Muscle of leg (tissue), 11 donors: ENCODE results near the gene TMEM44. TPM values are rescaled to one million over a fixed set of nuclear protein-coding genes. Genes with fewer than 3 reads are reported as not detected.

ENCODE experiments used
- DNase-seq: peaks from one replicate; pipeline ENCODE4 v3.0.0; 2013
- H3K27ac ChIP-seq: one replicate; pipeline ENCODE4 v1.5.1; 2013; ENCODE audit warnings: mild to moderate bottlenecking, low read length, control low read depth
- H3K27me3 ChIP-seq: one replicate; pipeline ENCODE4 v1.6.1; 2013; ENCODE audit warnings: low read length; ENCODE audit not compliant: control insufficient read depth, insufficient read depth
- H3K36me3 ChIP-seq: one replicate; pipeline ENCODE4 v1.6.1; 2013; ENCODE audit warnings: low read length; ENCODE audit not compliant: control insufficient read depth, insufficient read depth
- H3K4me1 ChIP-seq: one replicate; pipeline ENCODE4 v1.6.1; 2013; ENCODE audit warnings: low read length; ENCODE audit not compliant: control insufficient read depth, insufficient read depth
- H3K4me3 ChIP-seq: one replicate; pipeline ENCODE4 v1.5.1; 2013; ENCODE audit warnings: low read length, control low read depth
- H3K9me3 ChIP-seq: replicated peaks from 2 replicates; pipeline ENCODE4 v1.6.1; 2013; ENCODE audit warnings: low read depth, low read length; ENCODE audit not compliant: control insufficient read depth
- WGBS: methylation state at CpG from one replicate; pipeline ENCODE4 v1.1.5; 2013; ENCODE audit warnings: missing lambda C conversion rate; ENCODE audit not compliant: insufficient coverage; 5-methylcytosine and 5-hydroxymethylcytosine counted together
- polyA plus RNA-seq, 8 donors: library from polyadenylated mRNA; unstranded; fragments of 120-200 nt; gene quantifications; one replicate each; pipeline versions ENCODE4 v1.2.1 to v1.2.3, GENCODE V29; 2013; ENCODE audit warnings: inconsistent platforms in 1 of 8, low replicate concordance in 1 of 8; ENCODE audit not compliant: insufficient read length in 8 of 8, insufficient read depth in 1 of 8
- total RNA-seq: library from RNA; stranded (reverse); fragments of 120-200 nt; gene quantifications from one replicate; pipeline ENCODE4 v1.2.4, GENCODE V29; 2013

Gene TMEM44
- total and polyA plus RNA-seq, 9 donors, result 10.0 to 26.2 (median 20.4) TPM

- Histone ChIP-seq H3K4me1 (peaks cover 16% of the 10 kb centered on the region), H3K27me3 (no peaks in the 10 kb centered on the region), H3K27ac (peak overlapping the region; percentile 48), H3K9me3 (no peaks in the 10 kb centered on the region), H3K4me3 (no peak overlapping the region), H3K36me3 (peaks cover 17% of the 10 kb centered on the region)
- WGBS, result 49% methylated on average over 10 of the region's 10 CpGs
- DNase-seq, result peak; percentile 36
These were observed 30.5 kb downstream of the TMEM44 start for GRCh38 chr3:194602669-194603171.

DNA sequence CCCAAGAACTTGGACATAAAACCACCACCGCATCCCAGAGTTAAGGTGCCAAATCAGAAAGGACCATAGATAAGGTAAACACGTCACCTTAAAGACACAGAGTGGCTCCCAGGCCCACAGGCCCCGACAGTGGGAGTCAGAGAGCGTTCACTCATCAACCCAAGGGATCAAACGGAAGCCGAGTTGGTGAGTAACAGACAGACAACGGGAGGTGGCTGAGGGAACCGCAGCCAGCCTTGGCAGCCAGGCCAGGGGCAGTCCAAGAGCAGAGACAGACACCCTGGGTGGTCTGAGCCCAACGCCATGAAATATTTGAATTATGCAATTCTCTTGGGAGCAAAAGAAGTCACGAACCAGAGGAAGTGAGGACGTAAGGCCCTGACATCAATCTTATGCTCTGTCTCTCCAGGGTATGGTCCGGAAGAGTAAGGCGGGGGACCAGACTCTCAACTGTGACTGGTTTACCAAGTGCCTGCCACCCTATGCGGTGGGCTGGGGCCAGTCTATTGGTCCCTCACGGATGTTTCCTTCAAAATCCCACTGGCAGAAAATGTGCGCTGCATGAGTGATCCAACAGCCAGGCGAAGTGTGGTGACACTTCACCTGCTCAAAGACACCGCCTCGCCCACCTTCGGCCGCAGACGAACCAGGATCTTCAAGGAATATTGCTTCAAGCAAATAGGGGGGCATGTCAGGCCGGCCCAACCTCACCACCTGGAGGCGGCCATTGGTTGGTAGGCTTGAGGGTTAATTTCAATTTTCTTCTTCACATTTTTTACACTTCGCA lies 34.3 kb downstream of the TMEM44 start:
- no peak for DNase-seq
- Histone ChIP-seq H3K4me1 (peaks cover 8% of the 10 kb centered on the region), H3K27me3 (no peaks in the 10 kb centered on the region), H3K36me3 (peaks cover 26% of the 10 kb centered on the region), H3K4me3 (no peak overlapping the region), H3K9me3 (no peaks in the 10 kb centered on the region), H3K27ac (no peak overlapping the region)
- 76% methylated on average over 19 of the region's 25 CpGs for WGBS

DNA sequence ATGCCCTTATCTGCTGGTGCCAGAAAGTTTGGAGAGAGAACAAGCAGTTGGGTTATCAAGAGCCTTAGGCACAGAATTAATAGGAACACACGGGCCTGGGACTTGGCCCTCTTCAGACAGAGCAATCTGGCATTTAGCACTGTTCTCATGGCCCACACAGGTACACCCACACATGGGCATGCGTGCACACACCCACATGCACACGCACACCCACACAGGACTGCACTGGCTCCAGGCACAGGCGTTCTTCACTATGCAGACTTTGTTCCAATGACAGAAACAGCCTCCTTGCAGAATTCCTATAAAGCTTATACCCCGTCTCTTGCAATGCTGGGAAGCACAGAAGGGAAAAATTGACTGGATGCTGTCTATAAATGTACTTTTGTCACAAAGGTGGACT lies 36.3 kb downstream of the TMEM44 start:
- 84% methylated on average over 2 of the region's 5 CpGs for WGBS
- DNase-seq, result no peak
- Histone ChIP-seq H3K27me3 (no peaks in the 10 kb centered on the region), H3K36me3 (peaks cover 26% of the 10 kb centered on the region), H3K4me3 (no peak overlapping the region), H3K4me1 (no peaks in the 10 kb centered on the region), H3K27ac (no peak overlapping the region), H3K9me3 (no peaks in the 10 kb centered on the region)

DNA sequence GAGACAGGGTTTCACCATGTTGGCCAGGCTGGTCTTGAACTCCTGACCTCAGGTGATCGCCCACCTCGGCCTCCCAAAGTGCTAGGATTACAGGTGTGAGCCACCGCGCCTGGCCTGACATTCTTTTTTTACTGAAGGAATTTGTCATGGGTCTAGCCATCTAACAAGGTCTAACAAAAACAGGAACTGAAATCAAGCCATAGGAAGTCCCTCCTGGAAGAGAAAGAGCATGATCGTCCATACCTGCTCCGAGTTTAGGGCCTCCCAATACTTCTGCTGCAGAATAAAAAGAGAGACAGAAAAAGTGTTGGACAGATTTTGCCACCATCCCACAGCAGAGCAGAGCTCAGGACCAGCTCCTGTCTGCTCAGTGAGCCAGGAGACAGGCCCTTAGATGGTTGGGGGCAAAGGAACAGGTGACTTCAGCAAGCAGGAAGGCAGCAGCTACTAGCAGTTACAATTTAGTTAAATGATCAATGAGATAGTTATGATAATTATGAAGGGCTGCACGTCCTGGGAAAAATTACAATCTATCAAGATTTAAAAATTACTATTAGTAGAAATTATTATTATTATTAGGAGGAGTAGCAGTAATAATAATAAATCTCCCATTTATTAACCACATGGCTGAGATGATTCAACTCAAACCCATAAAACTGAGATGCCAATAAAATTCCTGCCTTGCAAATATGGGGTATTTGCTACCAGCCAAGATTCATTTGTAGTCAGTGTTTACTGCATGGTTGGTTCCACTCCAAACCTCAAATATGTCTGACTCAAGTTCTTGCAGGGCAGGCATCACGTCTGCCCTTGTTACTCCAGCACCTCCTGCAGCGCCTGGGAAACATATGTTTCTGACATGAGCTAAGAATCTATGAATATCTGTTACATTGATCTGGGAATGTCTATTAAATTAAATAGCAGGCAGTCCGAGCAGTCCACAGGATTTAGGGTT lies 40.1 kb downstream of the TMEM44 start:
- Histone ChIP-seq H3K4me3 (no peak overlapping the region), H3K9me3 (no peaks in the 10 kb centered on the region), H3K27me3 (no peaks in the 10 kb centered on the region), H3K27ac (no peak overlapping the region), H3K36me3 (peaks cover 38% of the 10 kb centered on the region), H3K4me1 (peaks cover 5% of the 10 kb centered on the region)
- 93% methylated on average over 3 of the region's 10 CpGs for WGBS
- DNase-seq, result peak; percentile 51

DNA sequence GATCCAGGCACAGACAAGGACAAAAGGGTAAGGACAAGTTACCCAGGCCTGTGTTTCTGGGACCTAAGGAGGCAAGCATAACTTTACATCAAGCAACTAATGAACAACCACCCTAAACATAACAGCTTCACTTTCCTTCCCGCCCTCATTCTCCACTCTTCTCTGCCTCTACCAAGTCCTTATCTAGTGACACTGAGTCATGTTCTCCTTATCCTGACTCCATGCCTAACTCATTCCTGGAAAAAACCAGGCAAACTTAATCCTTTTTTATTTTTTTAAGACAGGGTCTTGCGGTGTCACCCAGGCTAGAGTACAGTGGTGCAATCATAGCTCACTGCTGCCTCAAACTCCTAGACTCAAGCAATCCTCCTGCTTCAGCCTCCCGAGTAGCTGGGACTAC lies 44.5 kb downstream of the TMEM44 start:
- WGBS, result 95% methylated on average over 2 of the region's 3 CpGs
- no peaks in the 10 kb centered on the region for H3K27me3 ChIP-seq
- H3K36me3 ChIP-seq, result peaks cover 38% of the 10 kb centered on the region
- H3K4me1 ChIP-seq, result peaks cover 5% of the 10 kb centered on the region
- H3K27ac ChIP-seq, result no peak overlapping the region
- H3K4me3 ChIP-seq, result no peak overlapping the region
- no peak for DNase-seq
- no peaks in the 10 kb centered on the region for H3K9me3 ChIP-seq

DNA sequence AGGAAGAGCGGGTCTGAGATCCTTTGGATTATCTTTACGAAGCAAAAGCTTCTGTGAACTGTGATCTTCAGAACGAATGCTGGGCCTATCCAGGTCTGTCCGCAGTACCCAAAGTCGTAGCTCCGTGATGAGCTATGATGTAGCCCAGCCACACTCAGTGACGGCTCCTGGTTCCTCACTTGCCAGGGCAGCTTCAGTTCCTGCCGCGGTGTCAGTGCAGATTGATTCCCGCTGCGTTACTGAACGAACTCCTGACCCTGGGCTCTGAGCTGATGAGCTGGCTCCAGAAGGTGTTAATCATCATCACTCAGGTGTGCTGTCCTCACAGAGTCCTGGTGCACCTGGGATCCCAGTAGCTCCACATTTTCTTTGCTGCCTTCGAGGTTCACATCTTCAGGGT lies 45.0 kb downstream of the TMEM44 start:
- H3K27me3 ChIP-seq, result no peaks in the 10 kb centered on the region
- H3K4me1 ChIP-seq, result peaks cover 5% of the 10 kb centered on the region
- H3K36me3 ChIP-seq, result peaks cover 38% of the 10 kb centered on the region
- WGBS, result 86% methylated on average over 12 of the region's 13 CpGs
- no peak overlapping the region for H3K27ac ChIP-seq
- H3K4me3 ChIP-seq, result no peak overlapping the region
- no peak for DNase-seq
- H3K9me3 ChIP-seq, result no peaks in the 10 kb centered on the region

DNA sequence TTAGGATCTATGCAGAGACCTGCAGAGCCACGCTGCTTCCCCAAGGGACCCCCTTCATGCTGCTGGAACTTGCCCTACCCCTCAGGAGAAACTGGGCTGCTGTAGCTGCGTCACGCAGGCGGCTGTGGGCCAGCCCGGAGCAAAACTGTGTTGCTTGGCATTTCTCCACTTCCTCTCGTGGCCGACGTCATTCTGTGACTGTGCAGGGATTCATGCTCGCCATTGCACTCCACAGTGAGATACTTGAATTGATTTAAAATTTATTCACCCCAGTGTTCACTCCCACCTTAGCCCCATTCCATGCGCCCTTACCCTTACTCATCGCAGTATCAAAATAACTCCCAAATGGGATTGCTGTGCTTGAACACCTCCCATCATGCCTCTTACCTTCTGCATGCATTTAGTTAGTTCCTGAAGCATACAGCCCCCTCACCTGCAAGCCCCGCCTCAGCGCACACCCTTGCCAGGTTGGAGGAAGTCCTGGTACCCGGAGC lies 45.7 kb downstream of the TMEM44 start:
- Histone ChIP-seq H3K27ac (no peak overlapping the region), H3K4me1 (peaks cover 5% of the 10 kb centered on the region), H3K36me3 (peaks cover 37% of the 10 kb centered on the region), H3K27me3 (no peaks in the 10 kb centered on the region), H3K9me3 (no peaks in the 10 kb centered on the region), H3K4me3 (no peak overlapping the region)
- 75% methylated on average over 13 of the region's 14 CpGs for WGBS
- peak; percentile 37 for DNase-seq

DNA sequence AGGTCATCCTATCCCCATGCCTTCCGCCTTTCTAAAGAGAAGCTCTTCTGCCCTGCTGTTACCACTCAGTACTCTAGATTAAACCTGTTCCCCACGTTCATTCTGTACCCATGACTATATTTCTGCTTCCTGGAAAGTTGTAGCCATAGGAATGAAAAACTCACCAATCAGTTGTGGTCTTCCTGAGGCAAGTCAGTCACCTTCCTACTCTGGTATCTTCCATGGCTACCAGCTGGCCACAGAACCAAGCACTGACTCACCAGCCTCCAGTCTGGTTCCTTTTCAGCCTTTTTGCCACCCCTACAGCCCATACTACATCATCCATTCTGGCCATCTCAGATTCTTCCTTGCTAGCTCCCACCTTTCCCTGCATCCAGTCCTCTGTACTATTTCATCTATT lies 46.4 kb downstream of the TMEM44 start:
- no peaks in the 10 kb centered on the region for H3K27me3 ChIP-seq
- H3K4me1 ChIP-seq, result peaks cover 5% of the 10 kb centered on the region
- peaks cover 37% of the 10 kb centered on the region for H3K36me3 ChIP-seq
- no peaks in the 10 kb centered on the region for H3K9me3 ChIP-seq
- WGBS, result 78% methylated on average over 2 of the region's 2 CpGs
- no peak overlapping the region for H3K4me3 ChIP-seq
- H3K27ac ChIP-seq, result no peak overlapping the region
- no peak for DNase-seq

- no peak overlapping the region for H3K4me3 ChIP-seq
- H3K9me3 ChIP-seq, result no peaks in the 10 kb centered on the region
- peaks cover 5% of the 10 kb centered on the region for H3K4me1 ChIP-seq
- H3K27ac ChIP-seq, result no peak overlapping the region
- whole genome bisulfite sequencing, result 94% methylated on average over 4 of the region's 5 CpGs
- no peak for DNase-seq
- no peaks in the 10 kb centered on the region for H3K27me3 ChIP-seq
- peaks cover 37% of the 10 kb centered on the region for H3K36me3 ChIP-seq
These were observed 47.3 kb downstream of the TMEM44 start for GRCh38 chr3:194585880-194586281.

DNA sequence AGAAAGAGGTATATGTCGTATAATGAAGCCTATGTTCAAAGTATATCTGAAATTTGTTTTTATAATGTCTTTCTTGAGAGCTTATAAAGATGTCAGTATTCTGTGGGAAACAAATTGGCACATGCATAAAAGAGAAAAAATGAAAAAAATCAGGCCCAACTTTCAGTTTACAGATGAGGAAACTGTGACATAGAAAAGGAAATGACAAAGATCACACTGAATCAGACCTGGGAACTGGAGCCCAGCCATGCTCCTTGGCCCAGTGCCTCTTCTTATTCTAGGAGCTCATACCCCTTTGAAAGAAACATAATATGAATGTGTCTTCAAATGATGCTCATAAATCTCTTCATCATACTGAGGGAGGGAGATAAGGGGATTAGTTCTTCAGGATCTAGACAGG lies 48.4 kb downstream of the TMEM44 start:
- no peaks in the 10 kb centered on the region for H3K4me1 ChIP-seq
- DNase-seq, result no peak
- no peaks in the 10 kb centered on the region for H3K9me3 ChIP-seq
- no peak overlapping the region for H3K4me3 ChIP-seq
- H3K27me3 ChIP-seq, result no peaks in the 10 kb centered on the region
- peaks cover 33% of the 10 kb centered on the region for H3K36me3 ChIP-seq
- WGBS, result no CpG with 5 or more reads among the region's 1 CpG
- no peak overlapping the region for H3K27ac ChIP-seq
